Glutamatergic neuron (in vitro differentiated cells): ENCODE measurements around the gene NR1I3. TPM values are rescaled to one million over a fixed set of nuclear protein-coding genes. Genes with fewer than 3 reads are reported as not detected.

Experiments
- DNase-seq: peaks from one replicate; pipeline ENCODE4 v3.0.0; 2022
- H3K27ac Mint-ChIP-seq: one replicate; pipeline ENCODE4 v1.8.0; 2020; ENCODE audit warnings: mild to moderate bottlenecking, mixed read lengths, inconsistent platforms; ENCODE audit not compliant: unreplicated experiment
- H3K27me3 Mint-ChIP-seq: one replicate; pipeline ENCODE4 v1.8.0; 2020; ENCODE audit warnings: mild to moderate bottlenecking, moderate library complexity, mixed read lengths, inconsistent platforms; ENCODE audit not compliant: unreplicated experiment
- H3K36me3 Mint-ChIP-seq: one replicate; pipeline ENCODE4 v1.8.0; 2020; ENCODE audit warnings: mild to moderate bottlenecking, mixed read lengths, inconsistent platforms; ENCODE audit not compliant: unreplicated experiment
- H3K4me1 Mint-ChIP-seq: one replicate; pipeline ENCODE4 v1.8.0; 2020; ENCODE audit warnings: mild to moderate bottlenecking, low read depth, mixed read lengths, inconsistent platforms; ENCODE audit not compliant: unreplicated experiment
- H3K4me3 Mint-ChIP-seq: one replicate; pipeline ENCODE4 v1.8.0; 2020; ENCODE audit warnings: mild to moderate bottlenecking, mixed read lengths, inconsistent platforms; ENCODE audit not compliant: unreplicated experiment
- H3K9me3 Mint-ChIP-seq: one replicate; pipeline ENCODE4 v1.8.0; 2020; ENCODE audit warnings: mild to moderate bottlenecking, moderate library complexity, mixed read lengths, inconsistent platforms; ENCODE audit not compliant: unreplicated experiment
- microRNA-seq: library from miRNA; unstranded; fragments of <30 nt; microRNA quantifications from one replicate; pipeline ENCODE4, GENCODE V29; 2020; ENCODE audit not compliant: unreplicated experiment
- total RNA-seq: library from RNA; stranded (reverse); fragmentation: NEBNext Ultra II Directional; extraction: Animal tissue kit (Norgen Biotek cat#: 25700); gene quantifications from one replicate; pipeline ENCODE4 v1.2.1, GENCODE V29; 2021; ENCODE audit not compliant: unreplicated experiment
- TF ChIP-seq, protein P1 (sequence below): fragments of 200-600 bp; sonication (generic); IDR thresholded peaks from one replicate; pipeline ENCODE4 v1.5.0; 2021; ENCODE audit not compliant: partially characterized antibody, unreplicated experiment

Gene NR1I3
- total RNA-seq, 1 donor from 2014 or later: not detected

GRCh38 chr1:161185282-161185682 lies 52.7 kb downstream of the NR1I3 start:
- no peak overlapping the region for H3K27ac Mint-ChIP-seq
- H3K4me1 Mint-ChIP-seq: peaks cover 6% of the 10 kb centered on the region
- TF ChIP-seq, protein P1, sequence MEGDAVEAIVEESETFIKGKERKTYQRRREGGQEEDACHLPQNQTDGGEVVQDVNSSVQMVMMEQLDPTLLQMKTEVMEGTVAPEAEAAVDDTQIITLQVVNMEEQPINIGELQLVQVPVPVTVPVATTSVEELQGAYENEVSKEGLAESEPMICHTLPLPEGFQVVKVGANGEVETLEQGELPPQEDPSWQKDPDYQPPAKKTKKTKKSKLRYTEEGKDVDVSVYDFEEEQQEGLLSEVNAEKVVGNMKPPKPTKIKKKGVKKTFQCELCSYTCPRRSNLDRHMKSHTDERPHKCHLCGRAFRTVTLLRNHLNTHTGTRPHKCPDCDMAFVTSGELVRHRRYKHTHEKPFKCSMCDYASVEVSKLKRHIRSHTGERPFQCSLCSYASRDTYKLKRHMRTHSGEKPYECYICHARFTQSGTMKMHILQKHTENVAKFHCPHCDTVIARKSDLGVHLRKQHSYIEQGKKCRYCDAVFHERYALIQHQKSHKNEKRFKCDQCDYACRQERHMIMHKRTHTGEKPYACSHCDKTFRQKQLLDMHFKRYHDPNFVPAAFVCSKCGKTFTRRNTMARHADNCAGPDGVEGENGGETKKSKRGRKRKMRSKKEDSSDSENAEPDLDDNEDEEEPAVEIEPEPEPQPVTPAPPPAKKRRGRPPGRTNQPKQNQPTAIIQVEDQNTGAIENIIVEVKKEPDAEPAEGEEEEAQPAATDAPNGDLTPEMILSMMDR: no peak
- peaks cover 1% of the 10 kb centered on the region for H3K9me3 Mint-ChIP-seq
- H3K36me3 Mint-ChIP-seq: no peaks in the 10 kb centered on the region
- H3K4me3 Mint-ChIP-seq: no peak overlapping the region
- DNase-seq: no peak
- H3K27me3 Mint-ChIP-seq: peaks cover 2% of the 10 kb centered on the region

GRCh38 chr1:161182214-161182613 lies 55.8 kb downstream of the NR1I3 start:
- Mint-ChIP-seq H3K9me3 (peaks cover 8% of the 10 kb centered on the region), H3K4me1 (peaks cover 14% of the 10 kb centered on the region), H3K36me3 (no peaks in the 10 kb centered on the region), H3K4me3 (no peak overlapping the region), H3K27ac (no peak overlapping the region), H3K27me3 (peaks cover 8% of the 10 kb centered on the region)
- no peak for DNase-seq
- TF ChIP-seq, protein P1: no peak

DNA sequence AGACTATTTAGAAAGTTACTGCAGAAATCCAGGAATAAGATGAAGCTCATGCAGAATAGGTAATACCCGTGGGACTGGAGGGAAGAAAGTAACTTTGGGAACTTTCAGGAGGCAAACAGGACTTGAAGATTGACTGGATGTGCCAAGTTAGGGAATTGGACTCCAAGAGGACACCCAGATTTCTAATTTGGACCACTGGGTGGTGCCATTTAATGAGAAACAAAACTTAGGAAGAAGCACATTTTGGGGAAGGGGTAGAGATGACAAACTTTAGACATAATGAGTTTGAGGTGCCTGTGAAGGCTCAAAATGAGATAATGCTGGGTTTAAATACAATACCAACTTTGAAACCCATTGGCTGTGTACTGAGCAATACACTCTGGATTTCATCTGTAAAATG lies 57.4 kb downstream of the NR1I3 start:
- DNase-seq: no peak
- peaks cover 14% of the 10 kb centered on the region for H3K4me1 Mint-ChIP-seq
- peaks cover 12% of the 10 kb centered on the region for H3K27me3 Mint-ChIP-seq
- no peak overlapping the region for H3K4me3 Mint-ChIP-seq
- no peaks in the 10 kb centered on the region for H3K36me3 Mint-ChIP-seq
- H3K27ac Mint-ChIP-seq: no peak overlapping the region
- TF ChIP-seq, protein P1: peak; percentile 19
- peaks cover 9% of the 10 kb centered on the region for H3K9me3 Mint-ChIP-seq

- no peak for DNase-seq
- Mint-ChIP-seq H3K4me1 (peaks cover 8% of the 10 kb centered on the region), H3K27me3 (peaks cover 12% of the 10 kb centered on the region), H3K4me3 (no peak overlapping the region), H3K9me3 (peaks cover 11% of the 10 kb centered on the region), H3K27ac (no peak overlapping the region), H3K36me3 (no peaks in the 10 kb centered on the region)
- TF ChIP-seq, protein P1: no peak
Observed at GRCh38 chr1:161179698-161180097, 58.3 kb downstream of the NR1I3 start.

Small RNAs within 50 kb of the gene (microRNA-seq; reads per million reads assigned to microRNA genes)
- gene MIR5187: 5.4 reads per million, percentile 34 among the genes with 10 or more reads in this experiment

Other genes with a start within 250 kb of the NR1I3 start
- gene F11R, start 217.1 kb downstream of the NR1I3 start, total RNA-seq: 7.7 TPM
- 24.2 TPM for gene TSTD1, start 199.2 kb downstream of the NR1I3 start, total RNA-seq
- 158 TPM for gene USF1, start 192.2 kb downstream of the NR1I3 start, total RNA-seq
- gene ARHGAP30, start 168.3 kb downstream of the NR1I3 start, total RNA-seq: not detected
- gene NECTIN4, start 148.6 kb downstream of the NR1I3 start, total RNA-seq: 0.39 TPM
- gene KLHDC9, start 139.8 kb downstream of the NR1I3 start, total RNA-seq: 10.9 TPM
- gene PFDN2, start 120.2 kb downstream of the NR1I3 start, total RNA-seq: 83.7 TPM
- 40.2 TPM for gene NIT1, start 120.1 kb downstream of the NR1I3 start, total RNA-seq
- gene DEDD, start 105.5 kb downstream of the NR1I3 start, total RNA-seq: 34.6 TPM
- 59.2 TPM for gene UFC1, start 84.2 kb downstream of the NR1I3 start, total RNA-seq
- 21.5 TPM for gene USP21, start 78.7 kb downstream of the NR1I3 start, total RNA-seq
- gene PPOX, start 71.8 kb downstream of the NR1I3 start, total RNA-seq: 53.2 TPM
- 35.7 TPM for gene B4GALT3, start 60.7 kb downstream of the NR1I3 start, total RNA-seq
- 12.3 TPM for gene ADAMTS4, start 39.1 kb downstream of the NR1I3 start, total RNA-seq
- 112 TPM for gene NDUFS2, start 35.8 kb downstream of the NR1I3 start, total RNA-seq
- 1.3 TPM for gene FCER1G, start 22.9 kb downstream of the NR1I3 start, total RNA-seq
- gene APOA2, start 14.6 kb downstream of the NR1I3 start, total RNA-seq: not detected
- 20.7 TPM for gene TOMM40L, start 12.1 kb downstream of the NR1I3 start, total RNA-seq
- gene PCP4L1, start 20.5 kb upstream of the NR1I3 start, total RNA-seq: 1.1 TPM
- 16.4 TPM for gene MPZ, start 71.8 kb upstream of the NR1I3 start, total RNA-seq
- 170 TPM for gene SDHC, start 76.2 kb upstream of the NR1I3 start, total RNA-seq
- gene CFAP126, start 129.7 kb upstream of the NR1I3 start, total RNA-seq: not detected